Activated naive CD4-positive, alpha-beta T cell (primary cell): Measurements from ENCODE around the gene TNFRSF1B.

Experiments
- DNase-seq, 4 experiments: peaks; one replicate each; lab custom pipeline; 2025; lab: John Stamatoyannopoulos, UW

Gene TNFRSF1B

GRCh38 chr1:12158357-12159092 lies 8.3 kb upstream of the TNFRSF1B start:
- no peak for DNase-seq

- DNase-seq = peak in 2 of 4 experiments; percentile 39 to 65
Observed at GRCh38 chr1:12159816-12160215, 7.0 kb upstream of the TNFRSF1B start.

GRCh38 chr1:12161324-12161661 lies 5.5 kb upstream of the TNFRSF1B start:
- no peak for DNase-seq

DNA sequence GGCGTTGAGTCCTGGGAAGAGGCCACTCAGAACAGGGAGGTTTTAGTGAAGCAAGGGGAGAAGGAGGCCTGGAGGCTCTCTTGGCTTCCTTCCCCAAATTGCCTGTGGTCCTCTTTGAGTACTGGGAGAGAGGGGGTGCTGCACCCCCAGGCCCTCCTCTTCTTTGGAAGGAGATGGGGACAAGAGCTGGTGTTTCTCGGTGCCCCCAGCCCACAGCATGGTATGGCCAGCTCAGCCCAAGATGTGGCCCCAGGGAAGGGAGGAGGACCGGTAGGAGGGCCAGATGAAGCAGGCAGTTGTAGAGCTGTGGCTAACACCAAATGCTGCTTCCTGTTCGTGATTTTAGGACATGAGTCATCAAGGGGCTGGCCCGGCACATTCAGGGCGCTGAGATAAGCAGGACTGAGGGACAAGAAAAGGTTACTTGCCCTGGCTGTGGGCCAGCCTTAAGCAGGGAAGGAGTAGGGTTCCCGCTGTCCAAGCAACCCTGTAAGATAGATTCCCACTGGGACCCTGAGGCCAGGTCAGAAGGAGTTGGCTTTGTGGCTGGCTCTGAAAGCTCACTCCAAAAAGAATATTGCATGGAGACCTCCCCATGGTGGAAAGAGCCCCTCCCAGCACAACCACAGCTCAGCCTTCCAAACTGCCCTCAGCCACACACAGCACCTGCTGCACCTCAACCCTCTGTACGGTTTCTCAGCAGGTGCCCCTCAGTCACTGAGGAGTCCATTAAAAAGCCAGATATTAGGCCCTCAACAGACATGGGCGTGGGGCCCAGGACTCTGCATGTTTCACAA lies 4.9 kb upstream of the TNFRSF1B start:
- DNase-seq = peak in 2 of 4 experiments; percentile 33 to 37

DNA sequence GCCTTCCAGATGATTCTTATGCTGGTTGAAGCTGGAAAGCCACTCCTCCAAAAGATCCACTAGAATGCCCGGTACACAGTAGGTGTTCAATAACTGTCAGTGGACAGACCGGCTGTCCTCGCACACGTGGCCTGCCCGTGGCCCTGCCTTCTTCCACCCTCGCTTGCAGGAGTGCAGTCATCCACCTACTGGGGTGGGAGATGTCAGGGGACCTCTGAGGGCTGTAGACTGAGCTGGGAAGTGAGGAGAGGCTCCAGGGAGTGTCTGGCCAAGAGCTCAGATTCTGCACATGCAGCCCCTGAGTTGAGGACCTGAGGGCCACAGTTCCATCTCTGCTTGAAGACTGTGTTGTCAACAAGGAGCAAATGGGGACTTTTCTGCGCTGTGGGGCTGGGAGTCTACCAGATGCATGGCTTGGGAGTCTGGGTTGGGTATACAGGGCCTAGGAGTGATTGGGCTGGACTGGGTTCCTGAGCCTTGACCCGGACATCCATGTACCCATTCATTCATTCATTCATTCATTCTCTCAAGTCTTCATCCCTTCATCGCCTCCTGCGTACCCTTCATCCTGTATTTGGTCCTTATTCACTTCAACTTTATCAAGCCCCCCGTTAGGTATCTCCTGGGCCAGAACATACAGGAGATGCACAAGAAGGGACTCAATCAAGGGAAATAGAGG lies 4.2 kb upstream of the TNFRSF1B start:
- DNase-seq = no peak

- DNase-seq = no peak
Observed at GRCh38 chr1:12163210-12163609, 3.6 kb upstream of the TNFRSF1B start.

DNA sequence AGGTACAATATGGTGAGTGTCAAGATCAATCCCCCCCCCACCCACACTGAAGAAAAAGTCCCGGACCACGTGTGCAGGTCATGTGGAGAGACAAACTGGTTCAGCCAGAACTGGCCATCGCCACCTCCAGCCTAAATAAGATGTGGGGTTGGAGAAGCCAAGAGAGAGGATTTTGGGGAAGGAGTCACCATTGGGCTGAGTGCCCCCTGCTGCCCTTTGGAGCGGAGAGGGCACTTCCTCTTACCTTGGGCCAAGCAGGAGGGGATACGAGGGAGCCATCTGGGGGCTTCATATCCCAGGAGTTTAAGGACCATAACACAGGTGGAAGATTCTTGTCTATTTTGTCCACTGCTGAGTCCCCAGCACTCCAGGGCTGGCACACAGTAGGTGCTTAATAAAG lies 2.6 kb upstream of the TNFRSF1B start:
- DNase-seq = no peak

- no peak for DNase-seq
Observed at GRCh38 chr1:12165342-12165741, 1.4 kb upstream of the TNFRSF1B start.

DNA sequence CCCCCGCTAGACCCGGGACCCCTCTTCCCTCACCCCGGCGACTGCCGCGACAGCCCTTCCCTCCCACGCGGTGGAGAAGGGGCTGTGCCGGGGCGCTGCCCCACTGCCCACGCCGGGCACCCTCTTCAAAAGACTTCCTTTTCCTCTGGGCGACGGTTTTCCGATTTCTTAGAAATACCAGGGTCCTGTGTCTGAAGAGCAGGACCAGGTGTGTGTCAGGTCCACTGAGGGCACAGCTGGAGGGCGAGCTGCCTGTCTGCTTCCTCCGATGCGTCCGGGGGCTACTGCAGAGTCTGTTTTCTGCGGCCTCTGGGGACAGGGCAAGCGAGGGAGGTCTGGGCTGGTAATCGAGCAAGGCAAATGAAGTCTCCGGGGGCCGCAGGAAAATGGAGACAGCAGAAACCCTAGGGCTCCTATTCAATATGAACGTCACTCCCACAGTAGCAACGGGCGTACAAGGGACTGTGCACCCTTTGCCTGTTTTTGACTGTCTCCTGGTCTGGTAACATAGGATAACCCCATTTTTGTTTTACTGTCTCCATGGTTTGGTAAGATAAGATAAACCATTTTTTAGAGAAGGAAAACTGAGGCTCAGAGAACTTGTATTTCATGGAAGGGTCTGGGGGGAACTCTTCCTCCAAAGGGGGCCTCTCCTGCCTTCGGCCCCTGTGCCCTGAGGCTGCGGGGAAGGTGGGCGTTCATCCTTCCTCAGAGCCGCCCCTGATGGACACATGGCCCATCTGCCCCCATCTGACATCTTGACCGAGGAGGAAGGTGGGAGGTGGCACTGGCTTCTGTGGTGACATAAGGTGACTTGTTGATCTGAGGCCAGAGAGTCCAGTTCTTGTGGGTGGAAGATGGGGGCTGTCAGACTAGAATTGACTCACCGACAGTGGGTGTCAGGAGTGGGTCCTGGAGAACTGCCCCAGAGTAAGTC lies 970 bp downstream of the TNFRSF1B start:
- DNase-seq = no peak

GRCh38 chr1:12168451-12169160 lies 1.8 kb downstream of the TNFRSF1B start:
- no peak for DNase-seq

DNA sequence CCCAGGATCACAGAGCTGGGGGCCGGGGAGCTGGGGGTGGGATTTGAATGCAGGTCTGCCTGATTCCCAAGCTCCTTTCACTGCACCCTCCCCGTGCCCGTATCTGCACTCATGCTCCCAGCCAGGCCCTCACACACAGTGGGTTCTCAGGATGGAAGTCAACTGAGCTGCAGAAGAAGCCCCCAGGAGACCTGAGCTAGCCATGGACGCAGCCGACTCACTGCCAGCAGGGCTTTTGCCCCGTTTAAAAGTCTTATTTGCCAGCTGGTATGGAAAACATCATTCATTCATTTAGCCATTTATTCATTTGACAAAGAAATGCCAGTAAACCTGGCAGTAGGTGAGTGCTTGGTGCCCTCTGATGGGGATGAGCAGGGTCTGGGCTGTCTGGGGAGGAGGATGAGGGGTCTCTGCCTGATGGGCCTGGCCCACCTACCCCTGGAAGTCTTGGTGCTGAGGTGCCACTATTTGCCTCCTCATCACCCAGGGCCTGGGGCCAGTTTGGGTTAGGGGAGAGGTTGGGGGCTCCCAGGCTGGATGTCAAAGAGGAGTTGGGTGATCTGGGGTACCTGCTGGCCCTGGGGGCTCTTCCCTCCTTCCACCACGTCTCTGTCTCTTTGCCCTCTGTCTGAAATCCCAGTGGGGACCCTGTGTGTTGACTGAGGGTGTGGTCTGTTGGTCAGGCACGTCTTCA lies 2.8 kb downstream of the TNFRSF1B start:
- DNase-seq = no peak

- DNase-seq = no peak
Observed at GRCh38 chr1:12170263-12170671, 3.5 kb downstream of the TNFRSF1B start.

GRCh38 chr1:12171206-12172041 lies 4.6 kb downstream of the TNFRSF1B start:
- no peak for DNase-seq

DNA sequence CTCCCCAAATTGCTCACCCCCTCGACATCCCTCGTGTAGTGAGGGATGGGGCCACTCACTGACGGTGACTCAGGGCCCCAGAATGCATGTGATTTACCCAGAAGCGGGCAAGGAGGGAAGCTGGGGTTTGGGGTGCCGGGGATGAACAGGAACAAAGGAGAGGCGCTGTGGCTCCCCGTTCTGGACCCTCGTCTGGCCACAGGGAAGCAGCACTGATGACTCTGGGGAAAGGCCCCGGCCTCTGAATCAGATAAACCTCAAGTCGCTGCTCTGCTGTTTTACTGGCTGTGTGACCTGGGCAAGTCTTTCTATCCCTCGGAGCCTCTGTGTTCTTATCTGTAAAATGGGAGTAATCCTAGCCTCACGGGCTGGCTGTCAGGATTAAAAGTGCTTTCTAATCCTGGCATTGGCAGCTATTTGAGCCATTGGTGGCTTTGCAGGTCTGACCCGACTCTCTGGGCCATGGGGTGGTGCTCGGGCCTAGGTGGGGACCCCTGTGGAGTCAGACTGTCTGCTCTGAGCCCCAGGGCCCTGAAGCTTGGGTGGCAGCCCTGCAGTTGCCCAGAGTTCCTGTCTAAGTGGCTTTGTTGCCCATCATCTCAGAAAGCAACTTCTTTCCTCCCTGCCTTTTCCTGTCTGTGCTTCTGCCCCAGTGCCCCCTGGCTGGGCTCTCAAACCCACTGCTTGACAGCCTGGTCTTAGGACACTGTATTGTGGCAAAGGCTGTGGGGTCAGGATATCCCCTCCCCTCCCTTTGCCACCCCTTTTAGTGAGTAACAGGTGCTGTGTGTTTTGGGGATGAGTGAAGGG lies 5.5 kb downstream of the TNFRSF1B start:
- no peak for DNase-seq

DNA sequence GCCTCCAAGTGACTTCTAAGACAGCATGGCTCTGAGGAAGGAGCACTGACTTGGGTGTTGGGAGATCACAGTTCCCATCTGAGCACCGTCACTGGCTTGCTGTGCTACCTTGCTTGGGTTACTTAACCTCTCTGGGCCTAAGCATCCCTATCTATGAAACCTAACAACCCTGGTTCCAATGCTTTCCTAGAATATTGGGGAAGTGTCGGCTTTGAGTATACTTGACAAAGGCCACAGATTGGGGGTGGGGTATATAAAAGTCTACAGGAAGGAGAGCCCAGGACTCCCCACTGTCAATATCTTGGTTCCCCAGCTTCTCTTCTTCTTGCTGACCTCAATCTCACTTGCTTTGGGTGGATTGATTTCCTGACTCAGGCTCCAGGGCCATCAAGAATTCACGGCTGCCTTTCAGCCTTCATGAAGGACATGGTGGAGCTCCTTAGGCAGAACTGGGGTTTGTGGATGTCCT lies 6.3 kb downstream of the TNFRSF1B start:
- no peak for DNase-seq

GRCh38 chr1:12173631-12174121 lies 6.9 kb downstream of the TNFRSF1B start:
- DNase-seq = peak; percentile 27 to 73 (median 46)

DNA sequence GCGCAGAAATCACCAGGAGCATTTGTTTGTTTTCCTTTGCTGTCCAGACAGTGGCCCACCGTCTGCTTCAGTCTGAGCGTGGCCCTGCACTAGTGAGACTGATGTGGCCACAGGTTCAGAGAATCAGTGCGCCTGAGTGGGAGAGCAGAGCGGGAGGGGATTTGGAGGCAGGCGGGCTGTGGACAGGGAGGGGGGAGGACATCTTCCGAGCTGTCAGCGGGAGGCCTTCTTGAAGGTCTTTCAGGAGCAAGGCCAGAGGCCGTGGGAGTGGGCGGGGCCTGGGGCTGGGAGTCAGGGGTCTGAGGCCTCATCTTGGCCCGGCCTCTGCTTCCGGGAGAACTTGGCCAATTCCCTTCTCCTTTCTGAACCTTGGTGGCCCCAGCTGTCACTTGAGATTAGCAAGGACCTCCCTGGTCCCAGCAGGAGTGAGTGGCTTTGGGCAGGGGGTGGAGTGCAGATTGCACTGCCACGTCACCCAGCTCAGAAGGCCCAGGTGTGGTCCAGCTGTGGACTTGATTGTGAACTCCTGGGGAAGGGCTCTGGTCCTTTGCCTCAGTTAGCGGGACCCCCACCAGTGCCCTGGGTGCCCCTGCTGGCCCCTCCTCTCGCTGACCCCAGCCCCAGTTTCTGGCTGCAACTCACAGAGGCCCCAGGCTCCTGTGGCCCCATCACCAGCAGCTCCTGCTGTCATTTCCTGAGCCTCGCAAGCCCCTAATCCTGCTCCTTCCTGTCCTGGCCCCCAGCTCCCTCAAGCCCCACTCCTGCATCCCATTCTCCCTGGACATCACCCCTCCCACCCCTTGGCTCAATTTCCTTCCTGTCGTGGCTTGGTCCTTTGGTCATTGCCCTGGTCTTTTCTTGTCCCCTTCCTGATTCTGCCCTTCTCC lies 8.4 kb downstream of the TNFRSF1B start:
- DNase-seq = no peak
